GM21526 (cell line): ENCODE results near the gene STARD3NL.
"Not testable (repeated sequence)": the region's sequence is repeated elsewhere in the genome, so short reads cannot be mapped to it uniquely, and the experiment has no call there.

Experiments
- ATAC-seq: cut with Tn5 transposase; IDR thresholded peaks from one replicate; pipeline ENCODE4 v1.9.1; 2021; ENCODE audit warnings: moderate library complexity; ENCODE audit not compliant: unreplicated experiment, low FRiP score

STARD3NL gene, protein sequence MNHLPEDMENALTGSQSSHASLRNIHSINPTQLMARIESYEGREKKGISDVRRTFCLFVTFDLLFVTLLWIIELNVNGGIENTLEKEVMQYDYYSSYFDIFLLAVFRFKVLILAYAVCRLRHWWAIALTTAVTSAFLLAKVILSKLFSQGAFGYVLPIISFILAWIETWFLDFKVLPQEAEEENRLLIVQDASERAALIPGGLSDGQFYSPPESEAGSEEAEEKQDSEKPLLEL

DNA sequence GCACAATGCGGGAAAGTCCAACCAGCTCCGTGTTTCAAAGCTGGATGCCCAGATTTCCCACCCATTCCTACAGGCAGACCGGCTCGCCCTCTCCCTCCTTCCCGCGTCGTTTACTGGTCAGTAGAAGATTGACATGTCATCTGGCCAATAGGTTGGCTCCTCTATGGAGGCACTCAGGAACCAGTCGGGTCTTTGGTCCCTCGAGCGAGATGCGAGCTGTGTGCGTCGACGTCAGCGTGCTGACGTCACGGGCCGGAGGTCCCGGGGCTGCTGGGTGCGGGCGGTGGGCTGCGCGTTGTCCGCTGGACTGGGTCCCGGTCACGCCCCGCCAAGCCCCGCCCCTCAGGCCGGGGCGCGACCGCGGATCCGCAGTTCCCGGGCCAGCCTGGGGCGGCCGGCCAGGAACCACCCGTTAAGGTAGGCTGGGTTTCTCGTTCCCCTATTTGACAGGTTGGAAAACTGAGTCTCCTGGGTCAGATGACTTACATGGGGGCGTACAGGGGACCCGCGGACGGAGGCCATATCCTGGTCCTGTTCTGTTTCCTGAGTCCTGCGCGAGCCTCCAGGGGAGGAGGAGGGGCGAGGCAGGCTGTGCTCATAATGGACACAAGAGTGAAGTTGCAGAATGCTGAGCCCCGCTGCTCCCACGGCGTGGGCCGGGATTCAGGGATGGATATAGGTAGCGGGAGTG, at the start of gene STARD3NL:
Gene STARD3NL (plus strand): TSS at position 242 of the 691 bp plus-strand sequence. CDS start 29,260 bp downstream, outside the sequence.
- ATAC-seq, result peak; percentile 99

DNA sequence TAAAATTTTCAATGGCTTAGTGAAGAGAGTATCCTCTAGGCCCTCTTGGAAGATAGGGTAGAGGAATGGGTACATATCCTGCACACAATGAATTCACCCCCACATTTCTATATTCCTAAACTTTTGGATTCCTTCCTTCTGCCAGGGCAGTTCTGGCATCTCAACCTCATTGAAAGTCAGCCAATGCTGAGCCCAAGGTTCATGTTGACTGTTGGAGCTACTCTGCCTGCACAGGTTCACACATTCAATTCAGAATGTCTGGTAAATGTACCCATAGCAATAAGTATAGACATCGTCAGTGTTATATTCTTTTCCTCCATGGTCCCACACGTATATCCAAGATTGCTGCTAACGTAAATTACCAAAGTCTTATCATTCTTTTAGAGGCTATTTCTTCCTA, 48.9 kb upstream of the STARD3NL start:
- no peak for ATAC-seq

- no peak for ATAC-seq
These were observed 48.5 kb upstream of the STARD3NL start for GRCh38 chr7:38129579-38129978.

DNA sequence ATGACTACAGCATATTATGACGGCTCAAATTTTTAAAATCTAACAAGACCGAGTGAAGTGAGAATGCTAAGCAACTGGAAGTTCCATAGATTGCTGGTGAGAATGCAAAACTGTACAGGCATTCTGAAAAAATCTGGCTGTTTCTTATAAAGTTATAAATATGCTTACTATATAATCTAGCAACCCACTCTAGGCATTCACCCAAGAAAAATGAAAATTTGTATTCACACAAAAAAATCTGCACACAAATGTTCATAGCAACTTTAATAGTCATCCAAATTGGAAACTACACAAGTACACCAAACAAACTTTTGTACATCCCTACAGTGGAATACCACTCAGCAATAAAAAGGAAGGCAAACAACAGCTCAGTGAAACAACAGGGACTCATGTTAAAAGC, 39.9 kb upstream of the STARD3NL start:
- ATAC-seq, result no peak

GRCh38 chr7:38141187-38141586, 36.9 kb upstream of the STARD3NL start:
- no peak for ATAC-seq

DNA sequence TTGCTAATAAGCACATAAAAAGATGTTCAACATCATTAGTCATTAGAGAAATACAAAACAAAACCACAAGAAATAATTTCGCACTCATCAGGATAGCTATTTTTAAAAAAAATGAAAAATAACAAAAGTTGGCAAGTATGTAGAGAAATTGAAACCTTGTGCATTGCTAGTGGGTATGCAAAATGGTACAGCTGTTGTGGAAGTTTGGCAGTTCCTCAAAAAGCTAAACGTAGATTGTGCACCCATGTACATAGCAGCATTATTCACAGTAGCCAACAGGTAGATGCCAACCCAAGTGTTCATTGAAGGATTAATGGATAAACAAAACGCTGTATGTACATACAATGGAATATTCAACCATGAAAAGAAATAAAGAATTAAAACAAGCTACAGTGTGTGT, 35.3 kb upstream of the STARD3NL start:
- ATAC-seq, result peak; percentile 94

DNA sequence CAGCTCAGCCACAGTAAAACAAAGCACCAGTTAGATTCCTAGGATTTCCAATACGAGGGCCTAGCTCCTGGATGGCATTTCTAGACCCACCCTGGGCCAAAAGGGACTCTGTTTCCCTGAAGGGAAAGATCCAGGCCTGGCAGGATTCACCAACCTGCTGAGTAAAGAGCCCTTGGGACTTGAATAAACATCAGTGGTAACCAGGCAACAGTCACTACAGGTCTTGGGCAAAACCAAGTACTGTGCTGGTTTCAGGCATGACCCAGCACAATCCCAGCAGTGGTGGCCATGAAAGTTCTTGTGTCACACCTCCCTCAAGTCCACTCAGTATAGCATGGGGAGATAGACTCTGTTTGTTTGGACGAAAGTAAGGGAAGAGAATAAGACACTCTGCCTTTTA, 31.0 kb upstream of the STARD3NL start:
- ATAC-seq, result no peak

DNA sequence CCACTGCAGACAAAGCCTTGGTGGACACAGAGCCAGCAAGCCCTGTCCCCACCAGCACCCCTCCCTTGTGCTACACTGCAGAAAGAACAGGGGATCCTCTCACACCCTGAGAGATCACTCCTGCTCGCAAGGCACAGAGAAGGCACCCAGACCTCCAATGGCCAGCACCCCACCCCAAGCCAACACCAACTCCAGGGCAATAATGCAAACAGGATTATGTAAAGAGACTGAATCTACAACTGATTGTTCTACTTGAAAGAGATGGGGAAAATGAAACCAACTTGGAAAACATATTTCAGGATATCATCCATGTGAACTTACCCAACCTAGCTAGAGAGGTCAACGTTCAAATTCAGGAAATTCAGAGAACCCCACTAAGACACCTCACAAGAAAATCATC, 26.5 kb upstream of the STARD3NL start:
- no peak for ATAC-seq

GRCh38 chr7:38153515-38153914, 24.5 kb upstream of the STARD3NL start:
- ATAC-seq, result no peak

GRCh38 chr7:38154278-38154677, 23.8 kb upstream of the STARD3NL start:
- no peak for ATAC-seq

GRCh38 chr7:38160003-38160571, 18.0 kb upstream of the STARD3NL start:
- ATAC-seq, result no peak

DNA sequence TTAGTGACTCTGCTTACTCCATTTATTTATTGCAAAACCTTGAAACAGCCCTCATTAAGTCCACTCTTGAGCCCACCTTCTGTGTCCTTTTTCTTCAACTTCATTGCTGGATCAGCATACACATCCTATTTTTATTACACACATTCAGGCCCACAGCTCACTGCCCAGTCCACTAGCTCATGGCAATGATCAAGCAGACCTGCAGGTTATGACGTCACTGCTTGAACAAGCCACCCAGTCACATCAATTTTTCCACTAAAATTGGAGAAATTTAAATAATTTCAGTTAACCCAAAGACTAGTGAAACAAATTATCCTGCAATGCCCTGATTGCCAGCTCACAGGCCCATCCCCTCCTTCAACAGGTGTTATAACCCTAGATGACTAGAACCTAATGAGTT, 16.0 kb upstream of the STARD3NL start:
- no peak for ATAC-seq

DNA sequence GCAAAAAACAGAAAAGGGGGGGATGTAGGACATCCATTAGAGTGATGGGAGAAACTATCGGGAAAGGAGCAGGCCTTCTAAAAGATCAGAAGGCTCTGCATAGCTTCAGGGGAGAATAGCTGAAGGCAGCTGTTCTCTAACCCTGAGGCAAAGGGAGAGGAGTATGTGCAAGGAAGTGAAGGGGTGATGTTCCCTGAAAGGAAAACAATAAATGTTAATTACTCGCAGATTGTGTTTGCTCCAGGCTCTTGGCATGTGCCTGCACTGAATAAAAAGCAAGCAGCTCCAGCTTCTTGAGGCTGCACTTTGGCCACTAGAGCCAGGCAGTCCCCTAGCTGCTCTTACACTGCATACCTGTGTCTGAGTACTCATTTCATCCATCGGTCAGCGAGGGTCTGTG, 14.4 kb upstream of the STARD3NL start:
- no peak for ATAC-seq

DNA sequence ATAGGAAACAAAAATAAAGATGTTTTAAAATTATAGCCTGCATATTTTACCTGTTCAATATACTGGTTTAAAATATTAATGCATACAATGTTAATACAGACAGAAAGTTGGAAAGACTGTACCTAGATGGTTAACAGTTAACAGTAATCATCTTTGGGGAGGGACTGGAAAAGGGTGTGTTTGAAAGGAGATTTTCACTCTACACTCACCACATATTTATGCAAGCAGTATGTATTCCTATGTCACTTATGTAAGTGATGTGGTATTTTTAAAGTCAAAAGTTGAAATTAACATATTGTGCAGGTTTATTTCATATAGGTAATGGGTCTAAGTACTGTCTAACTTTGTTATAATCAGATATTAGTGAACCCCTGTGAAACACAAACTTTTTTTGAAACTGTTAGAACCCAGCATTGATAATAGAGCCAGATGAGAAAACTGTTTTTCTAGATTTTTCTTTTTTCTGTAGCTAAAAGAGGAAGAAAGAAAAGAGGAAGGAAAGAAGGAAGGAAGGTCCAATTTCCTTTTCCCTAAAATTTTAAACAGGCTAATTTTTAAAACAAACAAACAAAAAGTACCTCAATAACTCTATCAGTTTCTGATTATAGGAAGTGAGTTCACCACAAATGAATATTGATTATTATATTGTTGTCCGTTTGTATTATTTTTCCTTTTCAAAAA, 9.0 kb upstream of the STARD3NL start:
- ATAC-seq, result no peak

DNA sequence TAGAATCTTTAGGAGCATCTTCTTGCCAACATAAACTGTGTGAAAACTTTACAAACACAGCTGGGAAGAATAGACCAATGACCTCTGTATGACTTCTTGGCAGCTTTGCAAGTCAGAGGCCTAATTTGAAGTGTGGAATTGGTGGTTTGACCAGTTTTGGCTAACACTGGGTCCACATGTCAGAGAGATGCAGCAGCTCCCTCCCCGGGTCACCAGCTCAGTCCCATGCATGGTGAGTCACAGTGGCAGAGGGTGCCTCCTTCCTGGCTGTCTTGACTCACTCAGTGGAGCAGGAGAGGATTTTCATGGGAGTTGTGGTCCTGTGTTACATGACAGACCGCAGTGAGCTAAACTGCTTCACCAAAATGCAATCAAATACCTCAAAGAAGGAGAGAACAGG, 8.2 kb upstream of the STARD3NL start:
- ATAC-seq, result peak; percentile 42

- ATAC-seq, result peak; percentile 60
These were observed 6.2 kb upstream of the STARD3NL start for GRCh38 chr7:38171623-38172391.

DNA sequence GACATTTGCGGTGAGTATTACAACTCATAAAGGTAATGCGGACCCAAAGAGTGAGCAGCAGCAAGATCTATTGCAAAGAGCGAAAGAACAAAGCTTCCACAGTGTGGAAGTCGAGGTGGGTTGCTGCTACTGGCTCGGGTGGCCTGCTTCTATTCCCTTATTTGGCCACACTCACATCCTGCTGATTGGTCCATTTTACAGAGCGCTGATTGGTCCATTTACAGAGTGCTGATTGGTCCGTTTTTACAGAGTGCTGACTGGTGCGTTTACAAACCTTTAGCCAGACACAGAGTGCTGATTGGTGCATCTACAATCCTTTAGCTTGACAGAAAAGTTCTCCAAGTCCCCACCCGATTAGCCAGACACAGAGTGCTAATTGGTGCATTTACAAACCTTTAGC, 2.5 kb upstream of the STARD3NL start:
- ATAC-seq, result not testable (repeated sequence)

GRCh38 chr7:38177621-38178003, 433 bp upstream of the STARD3NL start:
- ATAC-seq, result no peak

DNA sequence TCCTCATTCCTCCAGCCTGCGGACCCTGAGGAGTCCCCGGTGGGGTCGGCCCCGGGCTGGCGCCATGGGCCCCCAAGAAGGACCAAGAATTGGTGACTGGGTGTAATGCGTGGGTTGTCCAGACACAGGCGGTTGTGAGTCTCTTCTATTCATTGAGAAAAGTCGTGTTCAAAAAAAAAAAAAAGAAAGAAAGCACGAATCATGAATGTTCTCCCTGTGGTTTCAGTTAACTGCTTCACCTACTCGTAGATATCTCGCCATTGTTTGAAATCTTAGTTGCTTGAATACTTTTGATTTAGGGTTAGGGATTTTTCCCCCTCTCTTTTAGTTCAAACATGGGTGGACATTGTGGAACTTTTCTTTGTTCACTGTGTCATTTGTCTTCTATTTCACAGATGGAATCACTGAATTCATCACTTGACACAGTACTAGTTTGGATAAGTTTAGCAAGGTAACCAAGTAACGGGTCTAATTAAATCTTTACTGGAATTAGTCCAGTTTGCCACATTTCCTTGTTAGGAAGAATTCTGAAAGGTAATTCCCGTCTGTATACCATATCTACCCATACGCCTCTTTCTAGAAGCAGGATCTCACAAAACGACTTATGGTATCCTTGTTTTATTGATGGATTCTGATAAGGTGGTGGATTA, 775 bp downstream of the STARD3NL start:
- peak; percentile 31 for ATAC-seq

GRCh38 chr7:38179776-38180226, 1.8 kb downstream of the STARD3NL start:
- no peak for ATAC-seq
